ENCODE results near the gene ZBTB45.

- TF ChIP-seq CTCF (IDR thresholded peaks at IDR 0.05) (no peak), EZH2 (IDR thresholded peaks at IDR 0.05; ENCODE audit: borderline replicate concordance, insufficient read depth, low read depth, low read length, poor library complexity, severe bottlenecking) (no peak)
Measured at GRCh38 chr19:58473775-58474174, 45.8 kb downstream of the ZBTB45 start.
